Smooth muscle cell (in vitro differentiated cells): Measurements from ENCODE around the gene TRIM51. TPM values are rescaled to one million over a fixed set of nuclear protein-coding genes. Genes with fewer than 3 reads are reported as not detected.

Experiments
- DNase-seq: peaks from one replicate; lab custom pipeline; 2025; ENCODE audit not compliant: unreplicated experiment; lab: John Stamatoyannopoulos, UW
- H2AFZ ChIP-seq: fragments of 200-600 bp; sonication (generic); 2 replicates; pipeline ENCODE4 v1.6.0; 2016; ENCODE audit warnings: antibody characterized with exemption, low read depth, mild to moderate bottlenecking
- H3F3A ChIP-seq: fragments of 200-600 bp; sonication (generic); 2 replicates; pipeline ENCODE4 v1.6.0; 2017; ENCODE audit warnings: antibody characterized with exemption, low read depth
- H3K27ac ChIP-seq: fragments of 200-600 bp; sonication (generic); 2 replicates; pipeline ENCODE4 v1.5.1; 2016; ENCODE audit warnings: low read depth, mild to moderate bottlenecking
- H3K27me3 ChIP-seq: fragments of 200-600 bp; sonication (generic); 2 replicates; pipeline ENCODE4 v1.6.1; 2016; ENCODE audit warnings: low read depth, mild to moderate bottlenecking
- H3K36me3 ChIP-seq: fragments of 200-600 bp; sonication (generic); 2 replicates; pipeline ENCODE4 v1.5.1; 2016; ENCODE audit warnings: low read depth
- H3K4me1 ChIP-seq: fragments of 200-600 bp; sonication (generic); 2 replicates; pipeline ENCODE4 v1.5.1; 2016; ENCODE audit warnings: low read depth
- H3K4me2 ChIP-seq: fragments of 200-600 bp; sonication (generic); 2 replicates; pipeline ENCODE4 v1.6.0; 2016; ENCODE audit warnings: mild to moderate bottlenecking
- H3K4me3 ChIP-seq: fragments of 200-600 bp; sonication (generic); 2 replicates; pipeline ENCODE4 v1.5.1; 2016; ENCODE audit warnings: mild to moderate bottlenecking
- H3K79me2 ChIP-seq: fragments of 200-600 bp; sonication (generic); 2 replicates; pipeline ENCODE4 v1.6.0; 2016; ENCODE audit warnings: low read depth, mild to moderate bottlenecking
- H3K9ac ChIP-seq: fragments of 200-600 bp; sonication (generic); 2 replicates; pipeline ENCODE4 v1.6.0; 2016; ENCODE audit warnings: low read depth
- H3K9me3 ChIP-seq: fragments of 200-600 bp; sonication (generic); replicated peaks from 2 replicates; pipeline ENCODE4 v1.5.1; 2016; ENCODE audit warnings: low read depth
- H4K20me1 ChIP-seq: fragments of 200-600 bp; sonication (generic); 2 replicates; pipeline ENCODE4 v1.6.0; 2016; ENCODE audit warnings: low read depth
- CTCF ChIP-seq: fragments of 200-600 bp; sonication (generic); IDR thresholded peaks from 2 replicates; pipeline ENCODE4 v1.5.1; 2017; ENCODE audit warnings: borderline replicate concordance, mild to moderate bottlenecking, antibody characterized with exemption; ENCODE audit not compliant: insufficient read depth, poor library complexity, severe bottlenecking
- WGBS: methylation state at CpG from one replicate; pipeline ENCODE4 v1.1.7; 2016; ENCODE audit warnings: low lambda C conversion rate; 5-methylcytosine and 5-hydroxymethylcytosine counted together
- polyA plus RNA-seq: library from polyadenylated mRNA; unstranded; fragments of >200 nt; fragmentation: Nextera tagmentation; extraction: Ambion mirVana; gene quantifications from 2 replicates; pipeline ENCODE4 v1.2.1, GENCODE V29; 2016
- total RNA-seq: library from RNA; depleted of rRNA; stranded (reverse); fragments of >200 nt; gene quantifications from 2 replicates; pipeline ENCODE4 v1.2.3, GENCODE V29; 2014

The TRIM51 gene
- total and polyA plus RNA-seq, 2 experiments from 2014 or later: not detected

GRCh38 chr11:55895216-55895615, 12.1 kb downstream of the TRIM51 start:
- no peak for DNase-seq
- no peaks in the 10 kb centered on the region for H3K4me1 ChIP-seq
- TF ChIP-seq CTCF: no peak
- H2AFZ ChIP-seq: no peak overlapping the region
- no peaks in the 10 kb centered on the region for H3K27me3 ChIP-seq
- no peaks in the 10 kb centered on the region for H3K9me3 ChIP-seq
- no peaks in the 10 kb centered on the region for H3K79me2 ChIP-seq
- no peak overlapping the region for H3K4me3 ChIP-seq
- no peaks in the 10 kb centered on the region for H3K36me3 ChIP-seq
- no peaks in the 10 kb centered on the region for H3F3A ChIP-seq
- no peaks in the 10 kb centered on the region for H4K20me1 ChIP-seq
- H3K4me2 ChIP-seq: no peak overlapping the region
- H3K27ac ChIP-seq: no peak overlapping the region
- 72% methylated on average over 8 of the region's 8 CpGs for WGBS
- H3K9ac ChIP-seq: no peak overlapping the region

DNA sequence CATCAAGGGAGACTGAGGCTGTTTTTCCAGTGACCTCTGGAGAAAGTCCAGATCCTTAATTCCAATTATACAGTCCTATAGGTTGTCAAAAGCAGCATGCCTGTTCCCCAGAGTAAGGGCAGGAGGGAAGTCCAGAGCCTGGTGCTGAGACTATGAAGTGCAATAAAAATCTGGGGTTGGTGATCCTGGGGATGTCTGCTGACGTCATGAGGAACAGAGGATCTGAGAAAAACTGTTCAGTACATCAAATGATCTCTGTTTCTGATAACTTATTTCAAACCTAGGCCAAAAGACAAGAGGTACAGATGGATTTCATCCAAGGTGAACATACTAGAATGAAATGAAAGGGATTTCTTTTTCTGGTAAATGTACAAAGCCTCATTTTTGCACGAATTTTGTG, 19.2 kb downstream of the TRIM51 start:
- Histone ChIP-seq H3K27ac (no peak overlapping the region), H3K4me2 (no peak overlapping the region), H3K4me1 (no peaks in the 10 kb centered on the region), H3K9ac (no peak overlapping the region), H3K9me3 (no peaks in the 10 kb centered on the region), H4K20me1 (no peaks in the 10 kb centered on the region), H3K79me2 (no peaks in the 10 kb centered on the region), H3K4me3 (no peak overlapping the region), H3K27me3 (no peaks in the 10 kb centered on the region), H3F3A (no peaks in the 10 kb centered on the region), H3K36me3 (no peaks in the 10 kb centered on the region), H2AFZ (no peak overlapping the region)
- WGBS: 39% methylated on average over 2 of the region's 2 CpGs
- TF ChIP-seq CTCF: no peak
- no peak for DNase-seq

DNA sequence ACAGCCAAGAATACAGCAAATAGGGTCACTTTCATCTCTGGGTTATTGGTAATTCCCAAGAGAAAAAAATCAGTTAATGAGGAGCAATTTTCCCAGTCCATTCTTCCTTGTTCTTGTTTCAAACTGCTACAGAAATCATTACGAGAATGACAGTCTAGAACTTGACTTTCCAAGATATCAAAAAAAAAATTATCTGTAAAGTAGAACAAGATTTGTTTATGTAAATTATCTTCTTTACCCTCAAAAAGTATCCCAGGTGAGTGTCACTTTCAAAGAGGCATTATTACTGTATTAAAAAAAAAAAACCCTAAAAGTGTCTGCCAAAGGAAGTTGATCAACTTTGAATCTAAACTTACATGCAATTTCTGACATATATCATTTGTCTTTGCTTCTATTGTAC, 31.4 kb downstream of the TRIM51 start, which contains the start of gene OR5W2:
Gene OR5W2 (minus strand): TSS at position 101 of the 400 bp plus-strand sequence. CDS start 0 bp downstream, at position 101.
- no peaks in the 10 kb centered on the region for H3K4me1 ChIP-seq
- H3K36me3 ChIP-seq: no peaks in the 10 kb centered on the region
- H3F3A ChIP-seq: no peaks in the 10 kb centered on the region
- no peak within 1 kb of the TSS for H3K4me2 ChIP-seq
- no peaks in the 10 kb centered on the region for H4K20me1 ChIP-seq
- no peak within 1 kb of the TSS for H3K9ac ChIP-seq
- no peak within 1 kb of the TSS for H3K27ac ChIP-seq
- TF ChIP-seq CTCF: no peak
- H3K9me3 ChIP-seq: no peaks in the 10 kb centered on the region
- DNase-seq: no peak
- 79% methylated on average over 1 of the region's 1 CpG for WGBS
- no peak within 1 kb of the TSS for H2AFZ ChIP-seq
- H3K79me2 ChIP-seq: no peaks in the 10 kb centered on the region
- no peak within 1 kb of the TSS for H3K4me3 ChIP-seq
- H3K27me3 ChIP-seq: no peaks in the 10 kb centered on the region

DNA sequence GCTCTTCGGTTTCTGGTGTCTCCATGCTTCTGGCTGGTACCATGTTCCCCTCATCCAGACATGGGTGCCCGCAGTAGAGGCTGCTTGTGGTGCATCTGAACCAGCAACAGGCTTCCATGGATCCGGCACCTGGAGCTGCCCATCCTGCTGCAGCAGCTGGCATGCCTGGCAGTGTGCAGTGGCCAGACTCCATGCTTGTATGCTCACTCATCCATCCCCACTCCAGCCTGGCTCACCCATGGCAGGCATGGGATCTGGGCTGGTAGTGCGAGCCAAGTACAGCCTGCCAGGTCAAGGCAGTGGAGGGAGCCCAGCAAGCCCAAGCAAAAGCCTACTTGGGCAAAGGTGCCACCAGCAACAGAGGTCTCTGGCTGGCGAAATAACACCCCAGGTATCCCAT, 37.4 kb downstream of the TRIM51 start:
- no peak for TF ChIP-seq CTCF
- Histone ChIP-seq H3K27ac (no peak overlapping the region), H3K36me3 (no peaks in the 10 kb centered on the region), H2AFZ (no peak overlapping the region), H3K9me3 (no peaks in the 10 kb centered on the region), H4K20me1 (no peaks in the 10 kb centered on the region), H3K4me2 (no peak overlapping the region), H3K27me3 (no peaks in the 10 kb centered on the region), H3K4me1 (no peaks in the 10 kb centered on the region), H3K9ac (no peak overlapping the region), H3K4me3 (no peak overlapping the region), H3F3A (no peaks in the 10 kb centered on the region), H3K79me2 (no peaks in the 10 kb centered on the region)
- 79% methylated on average over 5 of the region's 5 CpGs for WGBS
- no peak for DNase-seq
